ENCODE measurements around the gene PRLR. TPM values are rescaled to one million over a fixed set of nuclear protein-coding genes. Genes with fewer than 3 reads are reported as not detected.

PRLR gene
- total and polyA plus RNA-seq, 5 donors: 0.20 to 1.7 (median 0.95) TPM

- intact Hi-C loops (cut with DNase I): no loop called here
- Histone ChIP-seq H3K4me1 (ENCODE audit: control insufficient read depth, insufficient read depth, low read length) (no peaks in the 10 kb centered on the region), H3K27me3 (ENCODE audit: control insufficient read depth, insufficient read depth) (no peaks in the 10 kb centered on the region), H3K27ac (ENCODE audit: low read length) (no peak overlapping the region), H3K9me3 (ENCODE audit: control insufficient read depth, low read length) (no peaks in the 10 kb centered on the region), H3K4me3 (ENCODE audit: low read length) (no peak overlapping the region)
- 81% methylated on average over 2 of the region's 2 CpGs for WGBS
- no peak for DNase-seq
- no peak for ATAC-seq
Measured at GRCh38 chr5:35067985-35068384, 162.3 kb downstream of the PRLR start.

DNA sequence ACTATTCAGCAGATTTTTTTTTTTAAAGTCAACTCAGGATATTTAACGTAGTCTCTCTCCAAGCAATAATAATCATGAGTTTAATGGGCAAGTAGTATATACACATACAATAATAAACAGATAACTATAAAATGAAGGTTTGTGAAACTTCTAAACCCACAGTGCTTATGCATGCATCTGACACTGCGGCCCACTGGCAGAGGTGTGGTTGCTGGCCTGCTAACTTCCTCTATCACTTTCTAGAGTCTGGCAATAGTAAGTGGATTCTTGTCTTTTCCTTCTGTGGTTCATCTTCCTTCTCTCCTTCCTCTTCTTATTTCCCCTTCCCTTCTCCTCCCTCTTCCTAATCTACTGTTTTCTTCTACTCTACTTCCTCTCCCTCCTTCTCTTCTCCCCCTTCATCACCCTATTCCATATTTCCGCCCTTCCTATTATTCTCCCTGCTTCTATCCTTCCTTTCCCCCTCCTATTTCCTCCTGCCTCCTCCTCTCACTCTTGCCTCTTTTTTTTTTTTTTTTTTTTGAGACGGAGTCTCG, 164.0 kb downstream of the PRLR start:
- no peak overlapping the region for H3K27ac ChIP-seq (ENCODE audit: low read length)
- no peaks in the 10 kb centered on the region for H3K4me1 ChIP-seq (ENCODE audit: control insufficient read depth, insufficient read depth, low read length)
- WGBS: 83% methylated on average over 5 of the region's 5 CpGs
- intact Hi-C loops (cut with DNase I): no loop called here
- DNase-seq (peak in 1 of 3 donors; percentile 44), ATAC-seq (no peak)
- H3K4me3 ChIP-seq (ENCODE audit: low read length): no peak overlapping the region
- no peaks in the 10 kb centered on the region for H3K9me3 ChIP-seq (ENCODE audit: control insufficient read depth, low read length)
- H3K27me3 ChIP-seq (ENCODE audit: control insufficient read depth, insufficient read depth): no peaks in the 10 kb centered on the region

DNA sequence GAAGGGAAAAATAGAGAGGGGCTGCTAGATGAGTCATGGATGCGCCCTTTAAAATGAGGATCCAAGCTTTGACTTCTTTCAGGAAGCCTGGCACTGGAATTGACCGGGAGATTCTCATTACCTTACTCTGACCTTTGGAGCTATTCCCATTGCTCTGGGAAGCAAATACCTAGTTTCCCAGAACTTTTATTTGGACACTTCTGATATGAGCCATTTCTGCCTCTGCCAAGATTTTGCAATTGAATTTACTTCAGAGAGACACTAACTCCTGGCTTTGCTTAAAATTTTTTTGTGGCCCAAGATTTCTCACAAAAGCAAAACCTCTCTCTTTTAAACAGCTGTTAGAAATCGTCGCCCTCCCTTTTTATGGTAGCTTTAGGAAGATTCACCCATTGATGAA, 166.9 kb downstream of the PRLR start:
- ATAC-seq: no peak

DNA sequence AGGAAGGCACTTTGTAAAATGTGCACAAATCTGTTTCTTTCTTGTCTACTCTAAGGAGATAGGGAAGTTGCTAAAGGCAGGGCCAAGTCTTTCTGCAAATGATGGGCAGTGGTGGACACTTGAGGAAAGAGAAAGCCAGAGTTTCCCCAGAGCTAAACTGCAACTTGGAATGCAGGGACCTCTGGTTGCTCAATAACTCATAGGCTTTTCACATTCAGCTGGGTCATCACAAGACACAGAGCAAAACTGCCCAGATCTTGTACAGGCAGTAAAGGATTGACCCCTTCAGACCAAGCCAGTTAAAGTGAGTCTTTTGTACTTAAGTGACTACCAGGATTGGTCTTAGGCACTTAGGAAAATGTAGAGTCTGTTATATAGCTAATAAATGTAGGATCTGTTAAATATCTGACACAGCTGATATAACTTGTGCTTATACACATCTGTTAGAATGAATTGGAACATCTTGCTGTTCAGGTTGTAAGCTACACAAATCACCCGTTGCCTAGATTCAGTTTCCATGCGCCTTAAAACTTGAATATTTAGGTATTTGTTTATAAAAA, 169.0 kb downstream of the PRLR start:
- Histone ChIP-seq H3K4me3 (ENCODE audit: low read length) (no peak overlapping the region), H3K4me1 (ENCODE audit: control insufficient read depth, insufficient read depth, low read length) (no peaks in the 10 kb centered on the region), H3K27ac (ENCODE audit: low read length) (no peak overlapping the region), H3K9me3 (ENCODE audit: control insufficient read depth, low read length) (no peaks in the 10 kb centered on the region), H3K27me3 (ENCODE audit: control insufficient read depth, insufficient read depth) (no peaks in the 10 kb centered on the region)
- ATAC-seq (peak in 1 of 2 donors; percentile 63), DNase-seq (no peak)
- 86% methylated on average over 2 of the region's 2 CpGs for WGBS
- intact Hi-C loops (cut with DNase I): no loop called here

More for the DNA sequence above, 166.9 kb downstream of the PRLR start:
- Histone ChIP-seq H3K4me1 (ENCODE audit: control insufficient read depth, insufficient read depth, low read length) (no peaks in the 10 kb centered on the region), H3K27me3 (ENCODE audit: control insufficient read depth, insufficient read depth) (no peaks in the 10 kb centered on the region), H3K9me3 (ENCODE audit: control insufficient read depth, low read length) (no peaks in the 10 kb centered on the region), H3K27ac (ENCODE audit: low read length) (no peak overlapping the region), H3K4me3 (ENCODE audit: low read length) (no peak overlapping the region)
- WGBS: 73% methylated on average over 4 of the region's 4 CpGs
- DNase-seq: no peak
- intact Hi-C loops (cut with DNase I): no loop called here

- Histone ChIP-seq H3K4me3 (ENCODE audit: low read length) (no peak overlapping the region), H3K27me3 (ENCODE audit: control insufficient read depth, insufficient read depth) (no peaks in the 10 kb centered on the region), H3K9me3 (ENCODE audit: control insufficient read depth, low read length) (no peaks in the 10 kb centered on the region), H3K4me1 (ENCODE audit: control insufficient read depth, insufficient read depth, low read length) (no peaks in the 10 kb centered on the region), H3K27ac (ENCODE audit: low read length) (no peak overlapping the region)
- WGBS: 85% methylated on average over 2 of the region's 2 CpGs
- DNase-seq (no peak), ATAC-seq (no peak)
- intact Hi-C loops (cut with DNase I): no loop called here
Measured at GRCh38 chr5:35060236-35060635, 170.1 kb downstream of the PRLR start.

DNA sequence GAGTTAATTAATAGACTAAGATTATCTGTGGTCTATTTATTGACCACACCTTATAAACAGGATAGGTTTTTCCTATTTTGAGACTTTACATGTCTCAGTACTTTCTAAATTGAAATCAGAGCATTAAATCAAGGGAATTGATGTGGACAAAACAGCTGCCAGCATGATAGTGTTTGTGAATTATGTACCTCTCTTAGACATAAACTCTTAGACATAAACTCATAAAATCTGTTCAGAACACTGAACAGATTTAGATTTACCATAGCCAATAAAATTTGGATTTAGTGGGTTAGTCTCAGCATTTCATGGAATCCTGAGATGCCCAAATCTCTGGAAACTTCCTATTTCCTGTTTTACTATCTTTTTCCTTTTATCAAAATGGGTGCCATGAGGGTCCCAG, 171.0 kb downstream of the PRLR start:
- Histone ChIP-seq H3K4me3 (ENCODE audit: low read length) (no peak overlapping the region), H3K27me3 (ENCODE audit: control insufficient read depth, insufficient read depth) (no peaks in the 10 kb centered on the region), H3K27ac (ENCODE audit: low read length) (no peak overlapping the region), H3K9me3 (ENCODE audit: control insufficient read depth, low read length) (no peaks in the 10 kb centered on the region), H3K4me1 (ENCODE audit: control insufficient read depth, insufficient read depth, low read length) (no peaks in the 10 kb centered on the region)
- intact Hi-C loops (cut with DNase I): no loop called here
- ATAC-seq (no peak), DNase-seq (no peak)

GRCh38 chr5:35058374-35058788, 171.9 kb downstream of the PRLR start:
- H3K4me3 ChIP-seq (ENCODE audit: low read length): no peak overlapping the region
- 69% methylated on average over 3 of the region's 3 CpGs for WGBS
- DNase-seq (no peak), ATAC-seq (no peak)
- no peaks in the 10 kb centered on the region for H3K9me3 ChIP-seq (ENCODE audit: control insufficient read depth, low read length)
- no peaks in the 10 kb centered on the region for H3K27me3 ChIP-seq (ENCODE audit: control insufficient read depth, insufficient read depth)
- intact Hi-C loops (cut with DNase I): no loop called here
- no peaks in the 10 kb centered on the region for H3K4me1 ChIP-seq (ENCODE audit: control insufficient read depth, insufficient read depth, low read length)
- no peak overlapping the region for H3K27ac ChIP-seq (ENCODE audit: low read length)

GRCh38 chr5:35056686-35057085, 173.6 kb downstream of the PRLR start:
- ATAC-seq (no peak), DNase-seq (no peak)
- 63% methylated on average over 2 of the region's 2 CpGs for WGBS
- Histone ChIP-seq H3K27ac (ENCODE audit: low read length) (no peak overlapping the region), H3K4me1 (ENCODE audit: control insufficient read depth, insufficient read depth, low read length) (no peaks in the 10 kb centered on the region), H3K9me3 (ENCODE audit: control insufficient read depth, low read length) (no peaks in the 10 kb centered on the region), H3K27me3 (ENCODE audit: control insufficient read depth, insufficient read depth) (no peaks in the 10 kb centered on the region), H3K4me3 (ENCODE audit: low read length) (no peak overlapping the region)
- intact Hi-C loops (cut with DNase I): no loop called here

- Histone ChIP-seq H3K9me3 (ENCODE audit: control insufficient read depth, low read length) (no peaks in the 10 kb centered on the region), H3K27ac (ENCODE audit: low read length) (no peak overlapping the region), H3K4me3 (ENCODE audit: low read length) (no peak overlapping the region), H3K27me3 (ENCODE audit: control insufficient read depth, insufficient read depth) (no peaks in the 10 kb centered on the region), H3K4me1 (ENCODE audit: control insufficient read depth, insufficient read depth, low read length) (no peaks in the 10 kb centered on the region)
- WGBS: 85% methylated on average over 4 of the region's 4 CpGs
- DNase-seq (no peak), ATAC-seq (no peak)
- intact Hi-C loops (cut with DNase I): no loop called here
Measured at GRCh38 chr5:35052838-35053237, 177.4 kb downstream of the PRLR start.

GRCh38 chr5:35050541-35051126, 179.7 kb downstream of the PRLR start:
- DNase-seq: no peak
- intact Hi-C loops (cut with DNase I): no loop called here
- Histone ChIP-seq H3K9me3 (ENCODE audit: control insufficient read depth, low read length) (no peaks in the 10 kb centered on the region), H3K27me3 (ENCODE audit: control insufficient read depth, insufficient read depth) (no peaks in the 10 kb centered on the region), H3K4me1 (ENCODE audit: control insufficient read depth, insufficient read depth, low read length) (no peaks in the 10 kb centered on the region), H3K27ac (ENCODE audit: low read length) (no peak overlapping the region), H3K4me3 (ENCODE audit: low read length) (no peak overlapping the region)
- ATAC-seq: no peak
- WGBS: 90% methylated on average over 3 of the region's 3 CpGs

GRCh38 chr5:35048910-35049309, 181.4 kb downstream of the PRLR start:
- ATAC-seq (no peak), DNase-seq (no peak)
- intact Hi-C loops (cut with DNase I): no loop called here
- H3K27ac ChIP-seq (ENCODE audit: low read length): no peak overlapping the region
- no peaks in the 10 kb centered on the region for H3K9me3 ChIP-seq (ENCODE audit: control insufficient read depth, low read length)
- 69% methylated on average over 1 of the region's 1 CpG for whole genome bisulfite sequencing
- H3K27me3 ChIP-seq (ENCODE audit: control insufficient read depth, insufficient read depth): no peaks in the 10 kb centered on the region
- H3K4me3 ChIP-seq (ENCODE audit: low read length): no peak overlapping the region
- no peaks in the 10 kb centered on the region for H3K4me1 ChIP-seq (ENCODE audit: control insufficient read depth, insufficient read depth, low read length)

All from right cardiac atrium (tissue), 5 donors.